Astrocyte (in vitro differentiated cells and primary cell): ENCODE results near the gene XYLT1. TPM values are rescaled to one million over a fixed set of nuclear protein-coding genes. Genes with fewer than 3 reads are reported as not detected.

Experiments
- DNase-seq: peaks from one replicate; pipeline ENCODE4 v3.0.0-alpha.2; 2010; ENCODE audit warnings: low read depth
- FAIRE-seq: peaks from 2 replicates; lab custom pipeline; 2011; peaks lifted over from hg19 to GRCh38; lab: Jason Lieb, UNC
- H2AFZ ChIP-seq: 2 replicates; pipeline ENCODE4 v1.6.0; 2012; ENCODE audit warnings: low read depth, low read length, inconsistent platforms
- H3K27ac ChIP-seq: 2 replicates; pipeline ENCODE4 v1.5.1; 2011; ENCODE audit warnings: low read depth, low read length, inconsistent platforms
- H3K27me3 ChIP-seq: 2 replicates; pipeline ENCODE4 v1.6.0; 2011; ENCODE audit warnings: low read length, inconsistent platforms; ENCODE audit not compliant: insufficient read depth
- H3K36me3 ChIP-seq: 2 replicates; pipeline ENCODE4 v1.5.1; 2011; ENCODE audit warnings: low read length, inconsistent platforms; ENCODE audit not compliant: insufficient read depth
- H3K4me1 ChIP-seq: 2 replicates; pipeline ENCODE4 v1.5.1; 2011; ENCODE audit warnings: low read length, inconsistent platforms; ENCODE audit not compliant: insufficient read depth
- H3K4me2 ChIP-seq: 2 replicates; pipeline ENCODE4 v1.6.0; 2012; ENCODE audit warnings: low read length, inconsistent platforms
- H3K4me3 ChIP-seq: 2 replicates; pipeline ENCODE4 v1.5.1; 2011; ENCODE audit warnings: low read depth, mild to moderate bottlenecking, low read length, inconsistent platforms; ENCODE audit not compliant: insufficient read depth
- H3K79me2 ChIP-seq: 2 replicates; pipeline ENCODE4 v1.6.0; 2012; ENCODE audit warnings: mild to moderate bottlenecking, low read length, inconsistent platforms; ENCODE audit not compliant: insufficient read depth
- H3K9ac ChIP-seq: 2 replicates; pipeline ENCODE4 v1.6.0; 2012; ENCODE audit warnings: mild to moderate bottlenecking, low read length, inconsistent platforms
- H3K9me3 ChIP-seq: 2 replicates; pipeline ENCODE4 v1.5.1; 2012; ENCODE audit warnings: low read depth, mild to moderate bottlenecking, low read length, inconsistent platforms; ENCODE audit not compliant: insufficient read depth
- H4K20me1 ChIP-seq: 2 replicates; pipeline ENCODE4 v1.6.0; 2012; ENCODE audit warnings: low read length, inconsistent platforms; ENCODE audit not compliant: insufficient read depth
- H3K27ac Mint-ChIP-seq: one replicate; pipeline ENCODE4 v1.8.0; 2021; ENCODE audit warnings: mild to moderate bottlenecking, mixed read lengths; ENCODE audit not compliant: unreplicated experiment
- H3K27me3 Mint-ChIP-seq: one replicate; pipeline ENCODE4 v1.8.0; 2021; ENCODE audit warnings: low read depth, mixed read lengths; ENCODE audit not compliant: unreplicated experiment
- H3K36me3 Mint-ChIP-seq: one replicate; pipeline ENCODE4 v1.8.0; 2021; ENCODE audit warnings: low read depth, mixed read lengths; ENCODE audit not compliant: unreplicated experiment
- H3K4me1 Mint-ChIP-seq: one replicate; pipeline ENCODE4 v1.8.0; 2021; ENCODE audit warnings: low read depth, mixed read lengths; ENCODE audit not compliant: unreplicated experiment
- H3K4me3 Mint-ChIP-seq: one replicate; pipeline ENCODE4 v1.8.0; 2021; ENCODE audit warnings: mild to moderate bottlenecking, moderate library complexity, mixed read lengths; ENCODE audit not compliant: unreplicated experiment
- H3K9me3 Mint-ChIP-seq: one replicate; pipeline ENCODE4 v1.8.0; 2021; ENCODE audit warnings: mild to moderate bottlenecking, mixed read lengths; ENCODE audit not compliant: unreplicated experiment
- CTCF ChIP-seq: IDR thresholded peaks from 2 replicates; pipeline ENCODE4 v1.5.1; 2011; ENCODE audit warnings: low read depth, mild to moderate bottlenecking, inconsistent platforms, low read length, moderate library complexity; ENCODE audit not compliant: insufficient read depth
- EZH2 ChIP-seq: IDR thresholded peaks from 2 replicates; pipeline ENCODE4 v1.6.1; 2012; ENCODE audit warnings: mild to moderate bottlenecking, low read length, inconsistent platforms; ENCODE audit not compliant: insufficient read depth
- total RNA-seq: library from RNA; stranded (reverse); gene quantifications from 2 replicates; pipeline ENCODE4 v1.2.1, GENCODE V29; 2021

Gene XYLT1
- total RNA-seq, 1 donor from 2014 or later = 22.9 TPM

DNA sequence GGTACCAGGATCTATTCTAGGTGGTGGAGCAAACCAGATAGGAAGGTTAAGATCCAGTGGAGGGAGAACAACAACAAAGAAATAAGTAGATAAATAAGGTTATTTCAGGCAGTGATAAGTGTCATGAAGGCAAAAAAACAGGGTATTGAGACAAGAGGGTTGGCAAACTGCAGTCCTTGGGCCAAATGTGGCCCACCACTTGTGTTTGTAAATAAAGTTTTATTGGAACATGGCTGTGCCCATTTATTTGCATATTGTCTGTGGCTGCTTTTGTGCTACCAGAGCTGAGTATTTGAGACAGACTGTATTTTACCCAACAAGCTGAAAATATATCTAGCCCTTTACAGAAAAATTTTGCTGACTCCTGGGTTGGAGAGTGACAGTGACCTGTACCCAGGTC is 361.3 kb downstream of the XYLT1 start:
- no peaks in the 10 kb centered on the region for H3K27me3 Mint-ChIP-seq
- no peaks in the 10 kb centered on the region for H3K79me2 ChIP-seq
- H3K4me1 ChIP-seq = peaks cover 8% of the 10 kb centered on the region
- H3K4me1 Mint-ChIP-seq = peaks cover 13% of the 10 kb centered on the region
- H3K27ac Mint-ChIP-seq = no peak overlapping the region
- H2AFZ ChIP-seq = no peak overlapping the region
- no peaks in the 10 kb centered on the region for H3K27me3 ChIP-seq
- no peak overlapping the region for H3K4me3 ChIP-seq
- no peaks in the 10 kb centered on the region for H3K36me3 ChIP-seq
- H3K9ac ChIP-seq = no peak overlapping the region
- H3K9me3 Mint-ChIP-seq = no peaks in the 10 kb centered on the region
- TF ChIP-seq CTCF (no peak), EZH2 (no peak)
- FAIRE-seq (no peak), DNase-seq (no peak)
- H3K36me3 Mint-ChIP-seq = peaks cover 14% of the 10 kb centered on the region
- no peaks in the 10 kb centered on the region for H3K9me3 ChIP-seq
- no peak overlapping the region for H3K4me3 Mint-ChIP-seq
- no peak overlapping the region for H3K27ac ChIP-seq
- no peak overlapping the region for H3K4me2 ChIP-seq
- H4K20me1 ChIP-seq = peaks cover 33% of the 10 kb centered on the region

DNA sequence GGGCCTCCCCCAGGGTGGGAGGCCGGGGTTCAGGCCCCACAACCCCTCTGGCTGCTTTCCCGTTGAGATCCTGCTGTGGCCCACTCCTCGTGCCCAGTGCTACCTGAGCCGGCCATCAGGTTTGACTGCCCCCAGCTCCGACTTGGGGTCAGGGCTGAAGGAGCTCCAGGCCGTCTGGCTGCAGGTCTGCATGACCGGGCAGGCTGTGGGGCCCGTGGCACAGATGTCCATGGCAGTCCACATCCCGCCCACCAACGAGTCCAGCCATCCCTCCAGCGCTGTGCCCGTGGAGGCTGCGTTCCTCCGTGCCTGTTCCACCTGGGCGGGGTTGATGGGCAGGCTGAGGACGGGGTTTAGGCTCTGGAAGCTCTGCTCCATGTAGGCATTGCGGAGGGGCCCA is 362.2 kb downstream of the XYLT1 start:
- no peak overlapping the region for H3K4me3 Mint-ChIP-seq
- Histone ChIP-seq H2AFZ (no peak overlapping the region), H3K27ac (no peak overlapping the region), H3K4me1 (peaks cover 8% of the 10 kb centered on the region), H4K20me1 (peaks cover 32% of the 10 kb centered on the region), H3K27me3 (no peaks in the 10 kb centered on the region), H3K9me3 (no peaks in the 10 kb centered on the region), H3K4me2 (no peak overlapping the region), H3K4me3 (no peak overlapping the region), H3K79me2 (no peaks in the 10 kb centered on the region), H3K9ac (no peak overlapping the region), H3K36me3 (no peaks in the 10 kb centered on the region)
- FAIRE-seq = no peak
- DNase-seq = no peak
- peaks cover 13% of the 10 kb centered on the region for H3K4me1 Mint-ChIP-seq
- H3K36me3 Mint-ChIP-seq = peaks cover 13% of the 10 kb centered on the region
- no peaks in the 10 kb centered on the region for H3K9me3 Mint-ChIP-seq
- H3K27ac Mint-ChIP-seq = no peak overlapping the region
- TF ChIP-seq CTCF = no peak
- no peak for TF ChIP-seq EZH2
- no peaks in the 10 kb centered on the region for H3K27me3 Mint-ChIP-seq

GRCh38 chr16:17107450-17107849 is 363.3 kb downstream of the XYLT1 start:
- Mint-ChIP-seq H3K27me3 (no peaks in the 10 kb centered on the region), H3K4me3 (no peak overlapping the region)

More at GRCh38 chr16:17107450-17107849, 363.3 kb downstream of the XYLT1 start:
- no peak overlapping the region for H3K27ac Mint-ChIP-seq
- peaks cover 11% of the 10 kb centered on the region for H3K36me3 Mint-ChIP-seq
- H3K79me2 ChIP-seq = no peaks in the 10 kb centered on the region
- H3K9me3 Mint-ChIP-seq = no peaks in the 10 kb centered on the region
- no peaks in the 10 kb centered on the region for H3K36me3 ChIP-seq
- H2AFZ ChIP-seq = no peak overlapping the region
- no peaks in the 10 kb centered on the region for H3K27me3 ChIP-seq
- no peak overlapping the region for H3K4me3 ChIP-seq
- DNase-seq (no peak), FAIRE-seq (no peak)
- no peak for TF ChIP-seq CTCF
- no peak for TF ChIP-seq EZH2
- H3K4me1 ChIP-seq = peaks cover 8% of the 10 kb centered on the region
- H3K27ac ChIP-seq = no peak overlapping the region
- no peak overlapping the region for H3K9ac ChIP-seq
- H3K4me1 Mint-ChIP-seq = peaks cover 13% of the 10 kb centered on the region
- peaks cover 34% of the 10 kb centered on the region for H4K20me1 ChIP-seq
- no peaks in the 10 kb centered on the region for H3K9me3 ChIP-seq
- H3K4me2 ChIP-seq = no peak overlapping the region
